Activated effector memory CD4-positive, alpha-beta T cell treated with anti-CD3 and anti-CD28 coated beads, Interleukin-2, amount 50 U/mL, for 16 hours (primary cell): ENCODE measurements around the gene NKX6-2.
"Not testable (repeated sequence)": the region's sequence is repeated elsewhere in the genome, so short reads cannot be mapped to it uniquely, and the experiment has no call there.

Experiments used
- DNase-seq: peaks from one replicate; pipeline ENCODE4 v3.0.0-alpha.2; 2020

The NKX6-2 gene

GRCh38 chr10:132793871-132794849, 8.2 kb upstream of the NKX6-2 start:
- DNase-seq = no peak

- no peak for DNase-seq
Observed at GRCh38 chr10:132793213-132793612, 7.3 kb upstream of the NKX6-2 start.

GRCh38 chr10:132792796-132793195, 6.8 kb upstream of the NKX6-2 start:
- DNase-seq = no peak

- not testable (repeated sequence) for DNase-seq
Observed at GRCh38 chr10:132792099-132792498, 6.2 kb upstream of the NKX6-2 start.

- no peak for DNase-seq
Observed at GRCh38 chr10:132790934-132791829, 5.2 kb upstream of the NKX6-2 start.

GRCh38 chr10:132790470-132790869, 4.5 kb upstream of the NKX6-2 start:
- DNase-seq = no peak

GRCh38 chr10:132789659-132790148, 3.8 kb upstream of the NKX6-2 start:
- no peak for DNase-seq

- DNase-seq = no peak
Observed at GRCh38 chr10:132788831-132789219, 2.9 kb upstream of the NKX6-2 start.

GRCh38 chr10:132788180-132788830, 2.4 kb upstream of the NKX6-2 start:
- no peak for DNase-seq

GRCh38 chr10:132787495-132788179, 1.7 kb upstream of the NKX6-2 start:
- DNase-seq = no peak

GRCh38 chr10:132786884-132787494, 1.0 kb upstream of the NKX6-2 start:
- DNase-seq = no peak

- DNase-seq = no peak
Observed at GRCh38 chr10:132786476-132786883, 533 bp upstream of the NKX6-2 start.

GRCh38 chr10:132784866-132785722, 853 bp downstream of the NKX6-2 start:
- DNase-seq = no peak

- no peak for DNase-seq
Observed at GRCh38 chr10:132783940-132784865, 1.7 kb downstream of the NKX6-2 start.

- no peak for DNase-seq
Observed at GRCh38 chr10:132783165-132783939, 2.6 kb downstream of the NKX6-2 start.

- DNase-seq = no peak
Observed at GRCh38 chr10:132781556-132781955, 4.4 kb downstream of the NKX6-2 start.

GRCh38 chr10:132780356-132780755, 5.6 kb downstream of the NKX6-2 start:
- DNase-seq = no peak

- DNase-seq = no peak
Observed at GRCh38 chr10:132779549-132780294, 6.2 kb downstream of the NKX6-2 start.
